GM18526 (cell line): ENCODE results near the gene ERAL1.

ENCODE experiments used
- POLR2A ChIP-seq: IDR thresholded peaks from 3 replicates; pipeline ENCODE4 v1.6.1; 2011; ENCODE audit not compliant: insufficient read length; ENCODE audit errors: extremely low read depth

ERAL1 gene

GRCh38 chr17:28904800-28905199 lies 50.0 kb downstream of the ERAL1 start:
- TF ChIP-seq POLR2A: no peak

- no peak for TF ChIP-seq POLR2A
Measured at GRCh38 chr17:28906276-28906675, 51.5 kb downstream of the ERAL1 start.

GRCh38 chr17:28906706-28907438 lies 52.1 kb downstream of the ERAL1 start:
- no peak for TF ChIP-seq POLR2A

- no peak for TF ChIP-seq POLR2A
Measured at GRCh38 chr17:28907709-28908475, 53.1 kb downstream of the ERAL1 start.

- no peak for TF ChIP-seq POLR2A
Measured at GRCh38 chr17:28908640-28909167, 53.9 kb downstream of the ERAL1 start.

GRCh38 chr17:28910534-28910933 lies 55.7 kb downstream of the ERAL1 start:
- TF ChIP-seq POLR2A: no peak
